HG03439 (cell line): ENCODE results near the gene ITPKB.

ENCODE experiments used
- ATAC-seq: cut with Tn5 transposase; IDR thresholded peaks from one replicate; pipeline ENCODE4 v1.9.1; 2021; ENCODE audit warnings: mild to moderate bottlenecking, moderate library complexity; ENCODE audit not compliant: unreplicated experiment

Gene ITPKB

DNA sequence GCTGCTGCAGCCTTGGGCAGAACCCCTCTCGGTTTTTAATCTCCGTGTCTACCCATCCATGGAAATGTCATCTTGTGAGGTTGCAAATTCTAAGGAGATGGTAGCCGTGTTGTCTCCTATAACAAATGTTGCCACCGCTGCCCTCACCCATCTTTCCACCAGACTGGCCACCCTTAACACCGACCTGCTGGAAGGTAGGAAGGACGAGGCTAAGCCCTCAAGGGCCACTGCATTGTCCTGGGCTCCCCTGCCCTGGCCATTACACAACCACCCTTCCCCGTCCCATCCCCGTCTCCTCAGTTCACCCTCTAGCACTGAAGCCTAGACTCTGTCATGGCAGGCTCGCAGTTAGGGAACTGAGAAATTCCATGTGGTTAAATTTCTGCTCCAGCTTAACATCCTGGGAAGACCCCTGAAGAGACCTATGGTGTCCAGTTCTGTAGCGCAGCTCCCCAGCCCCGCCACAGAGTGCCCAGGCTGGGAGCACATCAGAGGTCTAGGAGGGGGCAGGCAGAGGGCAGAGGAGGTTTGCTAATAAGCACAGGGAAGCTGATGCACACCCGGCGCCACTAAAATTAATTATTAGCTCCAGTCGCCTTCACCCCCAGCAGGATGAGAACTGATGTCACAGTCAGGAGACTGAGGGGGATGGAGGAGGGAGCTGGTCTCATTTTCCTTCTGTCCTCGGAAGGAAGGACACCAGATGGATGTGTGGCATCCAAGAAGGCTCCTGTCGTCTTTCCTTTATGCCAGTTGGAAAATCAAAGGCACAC, 152.2 kb downstream of the ITPKB start:
- no peak for ATAC-seq

DNA sequence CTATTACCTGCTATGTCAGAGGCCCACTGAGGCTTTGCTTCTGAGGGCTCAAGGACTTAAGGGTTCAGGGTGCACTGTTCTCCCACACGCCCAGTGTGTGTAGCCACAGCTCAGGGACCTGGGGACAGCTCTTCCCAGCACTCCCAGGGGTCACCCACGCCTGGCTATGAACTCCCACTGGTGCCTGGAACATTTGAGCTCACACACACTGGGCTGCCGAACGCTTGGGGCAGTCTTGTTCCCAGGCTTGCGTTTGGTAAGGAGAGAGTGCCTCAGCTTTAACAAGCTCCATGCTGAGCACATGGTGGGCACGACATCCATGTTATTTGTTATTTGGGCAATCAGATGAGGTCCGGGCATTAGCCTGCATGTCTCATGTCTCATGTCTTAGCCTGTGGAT, 153.0 kb downstream of the ITPKB start:
- ATAC-seq, result no peak

DNA sequence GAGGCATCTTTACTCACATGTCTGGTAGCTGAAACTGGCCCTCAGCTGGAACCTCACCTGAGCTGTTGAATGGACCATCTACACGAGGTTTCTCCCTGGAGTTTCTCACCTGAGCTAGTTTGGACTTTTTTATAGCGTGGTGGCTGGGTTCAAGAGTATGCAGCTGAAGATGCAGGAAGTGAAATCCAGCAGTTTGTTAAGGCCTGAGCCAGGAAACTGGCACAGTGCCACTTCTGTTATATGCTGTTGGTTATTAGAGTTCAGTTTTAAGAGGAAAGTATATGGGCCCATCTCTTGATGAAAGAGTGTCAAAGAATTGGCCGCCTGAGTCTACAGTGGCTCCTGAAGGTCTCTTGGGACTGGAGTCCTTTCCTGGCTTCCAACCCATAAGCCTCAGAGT, 154.9 kb downstream of the ITPKB start:
- ATAC-seq, result no peak

DNA sequence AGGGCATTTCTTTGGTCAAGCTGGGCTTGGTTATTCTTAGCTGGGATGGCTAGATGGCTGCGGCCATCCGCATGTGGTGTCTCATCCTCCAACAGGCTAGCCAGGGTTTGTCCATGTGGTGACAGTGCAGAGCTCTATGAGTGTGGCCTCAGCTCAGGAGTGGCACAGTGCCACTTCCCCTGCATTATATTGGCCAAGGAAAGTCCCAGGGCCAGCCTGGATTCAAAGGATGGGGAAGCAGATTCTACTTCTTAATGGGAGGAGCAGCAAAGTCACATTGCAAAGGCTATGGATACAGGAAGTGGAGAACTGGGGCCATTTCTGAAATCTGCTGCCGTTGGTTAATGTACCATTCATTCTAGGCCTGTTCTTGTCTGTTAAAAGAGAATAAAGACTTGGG, 156.1 kb downstream of the ITPKB start:
- ATAC-seq, result no peak
